ENCODE measurements around the gene FBXL7. TPM values are rescaled to one million over a fixed set of nuclear protein-coding genes. Genes with fewer than 3 reads are reported as not detected.

The FBXL7 gene
- total and polyA plus RNA-seq, 2 donors (not counting 3 experiments of a cell fraction or from before 2014, with no cell fraction given): 23.5 to 32.2 TPM

DNA sequence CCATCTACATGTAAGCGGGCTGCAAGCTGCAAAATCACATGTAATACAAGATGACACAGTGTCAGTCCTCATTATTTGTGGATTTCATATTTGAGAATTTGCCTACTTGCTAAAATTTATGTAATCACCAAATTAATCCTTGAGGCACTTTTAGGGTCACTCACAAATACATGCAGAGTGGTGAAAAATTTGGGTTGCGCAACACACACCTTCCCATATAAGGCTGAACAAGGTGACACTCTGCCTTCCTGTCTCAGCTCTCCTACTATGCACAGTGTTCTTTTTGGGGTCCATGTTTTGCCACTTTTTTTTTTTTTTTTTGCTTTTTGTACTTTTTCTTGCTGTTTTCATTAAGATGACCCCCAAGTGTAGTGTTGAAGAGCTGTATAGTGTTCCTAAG is 111.0 kb downstream of the FBXL7 start:
- no peak overlapping the region for H3K9ac ChIP-seq (replicated peaks; ENCODE audit: extremely low read depth, insufficient read depth, low read length)
- no peaks in the 10 kb centered on the region for H3K27me3 ChIP-seq (ENCODE audit: control insufficient read depth in 2 of 2, insufficient read depth in 2 of 2, low read length in 2 of 2)
- H3K4me1 ChIP-seq (ENCODE audit: control insufficient read depth, extremely low read depth, insufficient read depth, low read length): peaks cover 9% of the 10 kb centered on the region
- H3K4me3 ChIP-seq (replicated peaks in 1 of 3; ENCODE audit: insufficient read depth in 1 of 3, low read depth in 1 of 3, low read length in 3 of 3): no peak overlapping the region
- no peak for DNase-seq (ENCODE audit: low read depth, low spot score)
- H3K4me2 ChIP-seq (ENCODE audit: insufficient read depth, low read length): no peak overlapping the region
- no peaks in the 10 kb centered on the region for H3K79me2 ChIP-seq (ENCODE audit: control insufficient read depth, insufficient read depth, low read length)
- TF ChIP-seq JUN (IDR thresholded peaks at IDR 0.05; ENCODE audit: borderline replicate concordance, insufficient read depth, insufficient read length, low read depth): no peak
- TF ChIP-seq, protein P1, sequence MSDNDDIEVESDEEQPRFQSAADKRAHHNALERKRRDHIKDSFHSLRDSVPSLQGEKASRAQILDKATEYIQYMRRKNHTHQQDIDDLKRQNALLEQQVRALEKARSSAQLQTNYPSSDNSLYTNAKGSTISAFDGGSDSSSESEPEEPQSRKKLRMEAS (IDR thresholded peaks at IDR 0.05; ENCODE audit: insufficient read depth, insufficient read length): no peak
- no peak overlapping the region for H3K27ac ChIP-seq (ENCODE audit: insufficient read depth, low read depth, low read length)
- no peaks in the 10 kb centered on the region for H4K20me1 ChIP-seq (replicated peaks; ENCODE audit: control insufficient read depth, extremely low read depth, insufficient read depth, low read length)
- no peaks in the 10 kb centered on the region for H3K9me1 ChIP-seq (replicated peaks; ENCODE audit: control insufficient read depth, extremely low read depth, insufficient read depth, low read length)
- no TSS peak for BruUV-seq (replicated peaks)
- H3K9me3 ChIP-seq (replicated peaks; ENCODE audit: control insufficient read depth, insufficient read depth, low read length): no peaks in the 10 kb centered on the region
- no peak overlapping the region for H2AFZ ChIP-seq (ENCODE audit: low read depth, low read length)
- POLR2A ChIA-PET: no interaction called here
- dilution Hi-C loops (cut with MboI; ENCODE audit: extremely low pct_ligation_motif_present, low sequenced_read_pairs): no loop called here
- H3K36me3 ChIP-seq (ENCODE audit: control insufficient read depth in 2 of 2, extremely low read depth in 1 of 2, insufficient read depth in 2 of 2, low read length in 2 of 2): no peaks in the 10 kb centered on the region
- no peak for FAIRE-seq
- intact Hi-C loops (cut with micrococcal nuclease): no loop called here
- CTCF ChIA-PET: no interaction called here

DNA sequence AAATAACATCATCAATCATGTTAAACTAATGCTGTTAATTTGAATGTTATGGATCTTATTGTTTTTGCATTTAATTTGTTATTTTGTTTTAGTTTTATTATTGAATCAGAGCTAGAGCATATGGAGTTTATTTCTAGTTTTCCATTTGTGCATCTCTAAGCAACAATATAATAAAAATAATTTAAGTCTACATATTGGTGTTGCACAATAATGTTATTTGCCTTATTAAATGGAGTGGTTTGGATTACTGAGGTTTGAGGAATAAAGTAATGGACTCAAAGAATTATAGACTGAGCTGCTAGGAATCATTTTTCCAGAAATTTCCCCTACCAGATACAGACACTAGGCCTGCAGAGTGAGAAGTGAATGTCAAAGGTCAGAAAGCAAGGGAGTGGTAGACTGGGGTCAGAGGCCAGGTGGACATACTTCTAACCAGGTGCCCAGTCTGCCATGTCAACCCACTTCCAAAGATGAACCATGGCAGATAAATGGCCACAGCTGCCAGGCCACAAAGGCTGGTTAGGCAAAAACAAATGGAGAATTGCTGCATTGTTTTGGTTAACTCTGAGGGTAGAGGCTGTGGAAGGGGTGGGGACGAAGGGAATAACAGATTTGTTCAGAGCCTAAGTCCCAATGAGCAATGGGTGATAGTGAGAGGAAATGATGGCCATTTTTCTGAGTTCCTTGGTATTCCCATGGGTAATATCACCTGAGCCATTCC is 113.1 kb downstream of the FBXL7 start:
- no peaks in the 10 kb centered on the region for H3K9me3 ChIP-seq (replicated peaks; ENCODE audit: control insufficient read depth, insufficient read depth, low read length)
- DNase-seq (ENCODE audit: low read depth, low spot score): no peak
- no peaks in the 10 kb centered on the region for H3K27me3 ChIP-seq (ENCODE audit: control insufficient read depth in 2 of 2, insufficient read depth in 2 of 2, low read length in 2 of 2)
- H3K27ac ChIP-seq (ENCODE audit: insufficient read depth, low read depth, low read length): no peak overlapping the region
- no peak overlapping the region for H3K4me2 ChIP-seq (ENCODE audit: insufficient read depth, low read length)
- ChIA-PET CTCF (interaction anchor here (1.1 kb wide), 1 partner anchor 14 kb away, joined by 4 read pairs; no protein-coding TSS in a partner anchor), POLR2A (no interaction called here)
- H3K36me3 ChIP-seq (ENCODE audit: control insufficient read depth in 2 of 2, extremely low read depth in 1 of 2, insufficient read depth in 2 of 2, low read length in 2 of 2): no peaks in the 10 kb centered on the region
- dilution Hi-C loops (cut with MboI; ENCODE audit: extremely low pct_ligation_motif_present, low sequenced_read_pairs) (no loop called here), intact Hi-C loops (cut with micrococcal nuclease) (no loop called here)
- H4K20me1 ChIP-seq (replicated peaks; ENCODE audit: control insufficient read depth, extremely low read depth, insufficient read depth, low read length): no peaks in the 10 kb centered on the region
- no peaks in the 10 kb centered on the region for H3K4me1 ChIP-seq (ENCODE audit: control insufficient read depth, extremely low read depth, insufficient read depth, low read length)
- no peak overlapping the region for H3K9ac ChIP-seq (replicated peaks; ENCODE audit: extremely low read depth, insufficient read depth, low read length)
- no peak for FAIRE-seq
- no TSS peak for BruUV-seq (replicated peaks)
- no peaks in the 10 kb centered on the region for H3K9me1 ChIP-seq (replicated peaks; ENCODE audit: control insufficient read depth, extremely low read depth, insufficient read depth, low read length)
- H3K79me2 ChIP-seq (ENCODE audit: control insufficient read depth, insufficient read depth, low read length): no peaks in the 10 kb centered on the region
- no peak overlapping the region for H3K4me3 ChIP-seq (replicated peaks in 1 of 3; ENCODE audit: insufficient read depth in 1 of 3, low read depth in 1 of 3, low read length in 3 of 3)
- no peak overlapping the region for H2AFZ ChIP-seq (ENCODE audit: low read depth, low read length)
- TF ChIP-seq MYC (IDR thresholded peaks at IDR 0.05; ENCODE audit: low read depth, low read length) (no peak), EZH2 (IDR thresholded peaks at IDR 0.05; ENCODE audit: borderline replicate concordance, low read depth, low read length, severe bottlenecking) (no peak), FOS (IDR thresholded peaks at IDR 0.05; ENCODE audit: borderline replicate concordance, insufficient read depth, low read length) (no peak), GATA2 (IDR thresholded peaks at IDR 0.05; ENCODE audit: insufficient read depth, insufficient read length, low read depth, low read length) (no peak), POLR2AphosphoS5 (IDR thresholded peaks at IDR 0.05; ENCODE audit: insufficient read depth, low read depth, low read length) (no peak), POLR2A (IDR thresholded peaks at IDR 0.05; ENCODE audit: low read depth, low read length) (no peak), JUN (IDR thresholded peaks at IDR 0.05; ENCODE audit: borderline replicate concordance, insufficient read depth, insufficient read length, low read depth) (no peak)
- TF ChIP-seq, protein P1 (IDR thresholded peaks at IDR 0.05; ENCODE audit: insufficient read depth, insufficient read length): no peak
- TF ChIP-seq, protein P2, sequence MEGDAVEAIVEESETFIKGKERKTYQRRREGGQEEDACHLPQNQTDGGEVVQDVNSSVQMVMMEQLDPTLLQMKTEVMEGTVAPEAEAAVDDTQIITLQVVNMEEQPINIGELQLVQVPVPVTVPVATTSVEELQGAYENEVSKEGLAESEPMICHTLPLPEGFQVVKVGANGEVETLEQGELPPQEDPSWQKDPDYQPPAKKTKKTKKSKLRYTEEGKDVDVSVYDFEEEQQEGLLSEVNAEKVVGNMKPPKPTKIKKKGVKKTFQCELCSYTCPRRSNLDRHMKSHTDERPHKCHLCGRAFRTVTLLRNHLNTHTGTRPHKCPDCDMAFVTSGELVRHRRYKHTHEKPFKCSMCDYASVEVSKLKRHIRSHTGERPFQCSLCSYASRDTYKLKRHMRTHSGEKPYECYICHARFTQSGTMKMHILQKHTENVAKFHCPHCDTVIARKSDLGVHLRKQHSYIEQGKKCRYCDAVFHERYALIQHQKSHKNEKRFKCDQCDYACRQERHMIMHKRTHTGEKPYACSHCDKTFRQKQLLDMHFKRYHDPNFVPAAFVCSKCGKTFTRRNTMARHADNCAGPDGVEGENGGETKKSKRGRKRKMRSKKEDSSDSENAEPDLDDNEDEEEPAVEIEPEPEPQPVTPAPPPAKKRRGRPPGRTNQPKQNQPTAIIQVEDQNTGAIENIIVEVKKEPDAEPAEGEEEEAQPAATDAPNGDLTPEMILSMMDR (IDR thresholded peaks at IDR 0.05; ENCODE audit: extremely low read depth in 1 of 2, insufficient read depth in 1 of 2, low read depth in 1 of 2, low read length in 2 of 2): no peak

Measured in endothelial cell of umbilical vein (primary cell).